ENCODE measurements around the gene SWAP70.
"Not testable (repeated sequence)": the region's sequence is repeated elsewhere in the genome, so short reads cannot be mapped to it uniquely, and the experiment has no call there.

Gene SWAP70

GRCh38 chr11:9623053-9623452 is 40.8 kb upstream of the SWAP70 start:
- H2AFZ ChIP-seq (ENCODE audit: low read depth, low read length); H3K14ac ChIP-seq (ENCODE audit: low read length in 2 of 2): not testable (repeated sequence)
- 93% methylated on average over 11 of the region's 23 CpGs for WGBS

GRCh38 chr11:9624448-9624847 is 39.4 kb upstream of the SWAP70 start:
- Histone ChIP-seq H2AK5ac (ENCODE audit: low read length, severe bottlenecking) (no peak overlapping the region), H3K79me1 (replicated peaks; ENCODE audit: low read length, poor library complexity, severe bottlenecking) (no peaks in the 10 kb centered on the region), H4K91ac (ENCODE audit: low read length) (no peak overlapping the region), H3K23ac (ENCODE audit: low read length in 2 of 2) (no peak overlapping the region), H2BK120ac (ENCODE audit: low read depth, low read length) (no peak overlapping the region), H2BK5ac (ENCODE audit: low read depth, low read length, poor library complexity, severe bottlenecking) (no peak overlapping the region), H3K14ac (ENCODE audit: low read length in 2 of 2) (no peak overlapping the region), H2BK15ac (ENCODE audit: low read depth, poor library complexity, severe bottlenecking) (no peak overlapping the region), H3K4me2 (ENCODE audit: low read length, poor library complexity, severe bottlenecking) (no peak overlapping the region), H3K4ac (ENCODE audit: low read depth in 1 of 2, low read length in 2 of 2) (no peak overlapping the region), H3K18ac (ENCODE audit: low read depth in 1 of 2, low read length in 2 of 2) (no peak overlapping the region), H3K4me3 (ENCODE audit: insufficient read depth in 1 of 2, low read depth in 1 of 2, low read length in 2 of 2) (no peak overlapping the region), H3K4me1 (ENCODE audit: control insufficient read depth, insufficient read depth, low read depth, low read length) (peaks cover 3% of the 10 kb centered on the region), H4K8ac (ENCODE audit: low read length) (no peak overlapping the region), H3K27me3 (ENCODE audit: control insufficient read depth in 1 of 2, insufficient read depth in 1 of 2, low read length in 2 of 2) (no peaks in the 10 kb centered on the region), H3K36me3 (ENCODE audit: control insufficient read depth in 1 of 2, insufficient read depth in 2 of 2, low read depth in 1 of 2, low read length in 2 of 2) (no peaks in the 10 kb centered on the region), H3K9ac (ENCODE audit: low read length) (no peak overlapping the region), H3K9me3 (ENCODE audit: control insufficient read depth, low read length) (no peaks in the 10 kb centered on the region), H2BK12ac (ENCODE audit: low read length in 2 of 2) (no peak overlapping the region), H3K27ac (ENCODE audit: low read length, poor library complexity, severe bottlenecking) (no peak overlapping the region), H2AFZ (ENCODE audit: low read depth, low read length) (no peak overlapping the region)
- no peak for DNase-seq

More at GRCh38 chr11:9623053-9623452, 40.8 kb upstream of the SWAP70 start:
- not testable (repeated sequence) for H3K79me1 ChIP-seq (replicated peaks; ENCODE audit: low read length, poor library complexity, severe bottlenecking); H3K23ac ChIP-seq (ENCODE audit: low read length in 2 of 2); H2BK5ac ChIP-seq (ENCODE audit: low read depth, low read length, poor library complexity, severe bottlenecking); H4K8ac ChIP-seq (ENCODE audit: low read length); H3K36me3 ChIP-seq (ENCODE audit: control insufficient read depth in 1 of 2, insufficient read depth in 2 of 2, low read depth in 1 of 2, low read length in 2 of 2); H3K18ac ChIP-seq (ENCODE audit: low read depth in 1 of 2, low read length in 2 of 2); H3K27me3 ChIP-seq (ENCODE audit: control insufficient read depth in 1 of 2, insufficient read depth in 1 of 2, low read length in 2 of 2); H3K27ac ChIP-seq (ENCODE audit: low read length, poor library complexity, severe bottlenecking); H2BK120ac ChIP-seq (ENCODE audit: low read depth, low read length); H2AK5ac ChIP-seq (ENCODE audit: low read length, severe bottlenecking); H2BK12ac ChIP-seq (ENCODE audit: low read length in 2 of 2); H4K91ac ChIP-seq (ENCODE audit: low read length); H3K4me1 ChIP-seq (ENCODE audit: control insufficient read depth, insufficient read depth, low read depth, low read length); H3K9ac ChIP-seq (ENCODE audit: low read length); H2BK15ac ChIP-seq (ENCODE audit: low read depth, poor library complexity, severe bottlenecking); H3K4me2 ChIP-seq (ENCODE audit: low read length, poor library complexity, severe bottlenecking); DNase-seq; H3K9me3 ChIP-seq (ENCODE audit: control insufficient read depth, low read length); H3K4ac ChIP-seq (ENCODE audit: low read depth in 1 of 2, low read length in 2 of 2); H3K4me3 ChIP-seq (ENCODE audit: insufficient read depth in 1 of 2, low read depth in 1 of 2, low read length in 2 of 2)

GRCh38 chr11:9625162-9625561 is 38.7 kb upstream of the SWAP70 start:
- Histone ChIP-seq H2AFZ (ENCODE audit: low read depth, low read length) (no peak overlapping the region), H2BK15ac (ENCODE audit: low read depth, poor library complexity, severe bottlenecking) (no peak overlapping the region), H3K18ac (ENCODE audit: low read depth in 1 of 2, low read length in 2 of 2) (no peak overlapping the region), H3K36me3 (ENCODE audit: control insufficient read depth in 1 of 2, insufficient read depth in 2 of 2, low read depth in 1 of 2, low read length in 2 of 2) (no peaks in the 10 kb centered on the region), H4K8ac (ENCODE audit: low read length) (no peak overlapping the region), H3K9me3 (ENCODE audit: control insufficient read depth, low read length) (no peaks in the 10 kb centered on the region), H3K23ac (ENCODE audit: low read length in 2 of 2) (no peak overlapping the region), H3K9ac (ENCODE audit: low read length) (no peak overlapping the region), H3K4me3 (ENCODE audit: insufficient read depth in 1 of 2, low read depth in 1 of 2, low read length in 2 of 2) (no peak overlapping the region), H3K4me2 (ENCODE audit: low read length, poor library complexity, severe bottlenecking) (no peak overlapping the region), H2BK120ac (ENCODE audit: low read depth, low read length) (no peak overlapping the region), H3K4me1 (ENCODE audit: control insufficient read depth, insufficient read depth, low read depth, low read length) (peaks cover 3% of the 10 kb centered on the region), H2AK5ac (ENCODE audit: low read length, severe bottlenecking) (no peak overlapping the region), H4K91ac (ENCODE audit: low read length) (no peak overlapping the region), H3K27me3 (ENCODE audit: control insufficient read depth in 1 of 2, insufficient read depth in 1 of 2, low read length in 2 of 2) (no peaks in the 10 kb centered on the region), H2BK12ac (ENCODE audit: low read length in 2 of 2) (no peak overlapping the region), H3K79me1 (replicated peaks; ENCODE audit: low read length, poor library complexity, severe bottlenecking) (no peaks in the 10 kb centered on the region), H3K14ac (ENCODE audit: low read length in 2 of 2) (no peak overlapping the region), H3K27ac (ENCODE audit: low read length, poor library complexity, severe bottlenecking) (no peak overlapping the region), H2BK5ac (ENCODE audit: low read depth, low read length, poor library complexity, severe bottlenecking) (no peak overlapping the region), H3K4ac (ENCODE audit: low read depth in 1 of 2, low read length in 2 of 2) (no peak overlapping the region)
- 93% methylated on average over 6 of the region's 6 CpGs for WGBS
- DNase-seq, result no peak

GRCh38 chr11:9625728-9626127 is 38.1 kb upstream of the SWAP70 start:
- no peak overlapping the region for H2BK12ac ChIP-seq (ENCODE audit: low read length in 2 of 2)
- WGBS, result 77% methylated on average over 3 of the region's 3 CpGs
- no peak overlapping the region for H3K23ac ChIP-seq (ENCODE audit: low read length in 2 of 2)

More at GRCh38 chr11:9625728-9626127, 38.1 kb upstream of the SWAP70 start:
- no peak overlapping the region for H2AFZ ChIP-seq (ENCODE audit: low read depth, low read length)
- no peak overlapping the region for H2BK15ac ChIP-seq (ENCODE audit: low read depth, poor library complexity, severe bottlenecking)
- H3K27ac ChIP-seq (ENCODE audit: low read length, poor library complexity, severe bottlenecking), result no peak overlapping the region
- H3K36me3 ChIP-seq (ENCODE audit: control insufficient read depth in 1 of 2, insufficient read depth in 2 of 2, low read depth in 1 of 2, low read length in 2 of 2), result no peaks in the 10 kb centered on the region
- H2AK5ac ChIP-seq (ENCODE audit: low read length, severe bottlenecking), result no peak overlapping the region
- H3K4me1 ChIP-seq (ENCODE audit: control insufficient read depth, insufficient read depth, low read depth, low read length), result peaks cover 3% of the 10 kb centered on the region
- no peak overlapping the region for H2BK120ac ChIP-seq (ENCODE audit: low read depth, low read length)
- no peak overlapping the region for H4K8ac ChIP-seq (ENCODE audit: low read length)
- H4K91ac ChIP-seq (ENCODE audit: low read length), result no peak overlapping the region
- no peaks in the 10 kb centered on the region for H3K27me3 ChIP-seq (ENCODE audit: control insufficient read depth in 1 of 2, insufficient read depth in 1 of 2, low read length in 2 of 2)
- no peak overlapping the region for H3K18ac ChIP-seq (ENCODE audit: low read depth in 1 of 2, low read length in 2 of 2)
- no peak overlapping the region for H3K4me3 ChIP-seq (ENCODE audit: insufficient read depth in 1 of 2, low read depth in 1 of 2, low read length in 2 of 2)
- peak overlapping the region in 1 of 2 experiments; percentile 8 for H3K4ac ChIP-seq (ENCODE audit: low read depth in 1 of 2, low read length in 2 of 2)
- no peak overlapping the region for H3K9ac ChIP-seq (ENCODE audit: low read length)
- peak overlapping the region in 1 of 2 experiments; percentile 28 for H3K14ac ChIP-seq (ENCODE audit: low read length in 2 of 2)
- DNase-seq, result no peak
- H2BK5ac ChIP-seq (ENCODE audit: low read depth, low read length, poor library complexity, severe bottlenecking), result no peak overlapping the region
- H3K79me1 ChIP-seq (replicated peaks; ENCODE audit: low read length, poor library complexity, severe bottlenecking), result no peaks in the 10 kb centered on the region
- H3K9me3 ChIP-seq (ENCODE audit: control insufficient read depth, low read length), result no peaks in the 10 kb centered on the region
- no peak overlapping the region for H3K4me2 ChIP-seq (ENCODE audit: low read length, poor library complexity, severe bottlenecking)

Data from mesenchymal stem cell (in vitro differentiated cells and primary cell).